RPMI8226 (cell line): ENCODE measurements around the gene NFAT5.

Experiments used
- DNase-seq: peaks from one replicate; pipeline ENCODE4 v3.0.0-alpha.2; 2015

Gene NFAT5

DNA sequence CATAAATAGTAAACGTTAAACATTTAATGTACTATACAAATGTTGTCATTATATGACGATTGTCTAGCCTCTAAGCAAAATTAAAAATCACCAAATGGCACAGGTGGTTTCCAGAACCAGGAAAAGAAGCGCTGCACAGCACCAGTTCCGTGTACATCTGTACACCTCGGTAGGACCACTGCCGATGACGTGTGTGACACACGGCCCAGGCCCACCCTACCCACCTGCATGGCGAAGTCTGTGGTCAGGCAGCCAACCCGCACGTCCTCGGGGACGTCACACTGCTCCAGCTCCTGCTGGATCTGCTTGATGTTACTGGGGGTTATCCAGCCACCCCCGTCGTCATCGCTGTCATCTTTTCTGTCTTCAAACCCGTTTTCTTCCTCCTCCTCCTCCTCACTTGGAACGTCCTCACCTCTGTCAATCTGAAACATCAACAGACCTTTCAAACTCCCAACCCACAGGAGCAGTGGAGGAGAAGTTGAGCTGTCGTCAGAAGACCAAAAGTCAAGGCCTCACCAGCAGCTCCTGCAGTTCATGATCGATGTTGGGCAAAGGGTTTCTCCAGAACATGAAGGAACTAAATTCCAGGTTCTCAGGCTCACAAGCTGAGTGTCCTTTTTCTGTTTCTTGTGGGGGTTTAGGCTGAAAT lies 183.1 kb downstream of the NFAT5 start:
- DNase-seq = no peak

DNA sequence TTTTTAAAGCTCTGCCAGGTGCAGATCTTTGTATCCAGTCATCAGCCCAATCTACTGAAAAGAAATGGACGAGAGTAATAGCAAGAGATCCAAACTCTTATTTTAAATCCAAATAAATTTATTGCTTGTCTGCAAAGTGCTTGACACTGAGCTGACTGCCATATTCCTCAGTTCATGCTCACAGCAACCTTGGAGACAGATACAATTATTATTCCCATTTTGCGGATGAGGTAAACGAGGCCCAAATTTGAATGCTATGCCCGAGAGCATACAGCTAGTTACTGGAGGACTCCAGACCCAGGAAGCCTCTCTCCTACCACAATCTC lies 188.3 kb downstream of the NFAT5 start:
- no peak for DNase-seq
